Measurements from ENCODE around the gene OSBPL6. TPM values are rescaled to one million over a fixed set of nuclear protein-coding genes. Genes with fewer than 3 reads are reported as not detected.
"Not testable (repeated sequence)": the region's sequence is repeated elsewhere in the genome, so short reads cannot be mapped to it uniquely, and the experiment has no call there.

The OSBPL6 gene
- polyA plus RNA-seq, 1 donor = 4.6 TPM

DNA sequence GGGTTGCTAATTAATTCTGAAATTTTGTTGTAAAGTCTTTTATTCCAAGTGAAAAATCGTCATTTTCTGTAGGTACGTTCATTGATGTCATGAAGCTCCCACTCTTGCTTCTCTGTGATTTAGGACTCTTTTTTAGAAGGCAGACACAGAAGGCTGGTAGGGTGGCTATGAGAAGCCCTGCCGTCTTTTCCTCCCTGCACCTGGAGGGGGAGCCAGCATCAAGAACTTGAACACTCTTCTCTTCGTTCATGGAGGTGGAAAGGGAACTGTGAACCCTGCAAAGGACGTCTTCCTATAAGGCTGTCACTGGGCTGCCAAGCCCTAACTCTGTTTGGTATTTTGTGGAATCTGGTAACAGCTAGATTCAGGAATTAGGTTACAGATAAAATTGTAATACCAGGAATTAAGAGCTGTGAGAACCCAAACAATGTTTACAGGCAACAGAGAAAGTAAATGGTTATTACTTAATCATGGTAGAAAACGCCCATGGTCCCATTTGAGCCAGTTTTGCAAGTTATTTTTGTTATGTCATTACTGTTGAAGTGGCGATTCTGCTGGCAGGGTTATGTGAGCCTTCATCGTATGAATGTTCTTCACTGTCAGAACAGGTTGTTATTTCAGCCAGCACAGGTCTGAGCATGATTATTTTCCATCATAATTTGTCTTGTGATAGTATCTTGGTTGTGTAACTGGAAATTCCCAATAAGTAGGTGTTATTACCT, 112.2 kb downstream of the OSBPL6 start:
- no peak for DNase-seq

DNA sequence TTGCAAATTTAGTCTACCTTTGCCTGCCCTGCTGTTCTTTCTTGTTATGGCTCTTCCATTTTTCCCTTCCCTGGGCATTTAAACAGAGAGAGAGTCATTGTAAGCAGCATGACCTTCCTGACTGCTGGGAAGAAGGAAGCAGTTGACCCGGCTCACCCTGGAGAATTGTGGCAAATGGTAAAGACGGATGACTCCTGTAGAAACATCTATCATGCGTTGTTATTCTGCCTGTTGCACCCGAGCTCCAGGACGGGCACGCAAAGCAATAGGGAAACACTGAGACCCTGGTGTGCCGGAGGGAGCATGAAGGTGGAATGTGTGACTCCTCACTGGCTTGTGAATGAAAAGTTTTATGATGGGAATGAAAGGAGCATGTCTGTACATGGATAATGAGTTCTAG, 113.3 kb downstream of the OSBPL6 start:
- DNase-seq = no peak

DNA sequence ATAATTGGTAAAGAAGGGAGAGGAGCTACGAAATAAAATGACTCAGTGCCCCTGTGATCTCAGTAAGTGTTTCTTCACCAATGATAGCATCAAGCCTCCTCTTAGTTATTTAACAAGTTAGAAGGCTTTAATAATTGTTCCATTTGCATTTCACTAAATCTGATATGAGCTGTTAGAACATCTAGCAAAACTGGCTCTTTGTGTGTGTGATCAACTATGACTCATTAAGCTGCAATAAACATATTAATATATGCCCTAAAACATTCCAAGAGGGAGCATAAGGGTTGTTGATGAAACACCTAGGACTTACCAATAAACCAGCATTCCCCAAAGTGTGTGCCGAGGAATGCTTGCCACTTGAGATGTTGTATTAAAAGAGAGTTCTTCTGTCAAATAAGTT, 115.2 kb downstream of the OSBPL6 start:
- no peak for DNase-seq

DNA sequence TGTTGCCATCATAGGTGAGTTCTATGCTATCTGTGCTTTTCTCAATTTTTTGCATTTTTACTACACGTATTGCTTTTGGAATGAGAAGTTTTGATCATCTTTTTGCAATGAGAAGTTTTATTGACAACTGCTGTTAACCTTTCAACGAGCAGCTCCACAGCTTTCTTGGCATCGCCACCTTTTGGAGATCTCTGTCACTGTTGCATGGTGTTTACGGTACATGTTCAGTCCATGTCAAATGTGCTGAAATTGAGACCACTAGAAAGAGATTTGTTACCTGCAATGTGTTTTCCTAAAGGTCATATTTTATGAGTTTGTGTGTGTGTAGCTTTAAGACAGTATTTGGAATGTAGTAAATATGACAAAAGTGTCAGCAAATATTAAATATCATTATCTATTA, 120.8 kb downstream of the OSBPL6 start:
- DNase-seq = no peak

DNA sequence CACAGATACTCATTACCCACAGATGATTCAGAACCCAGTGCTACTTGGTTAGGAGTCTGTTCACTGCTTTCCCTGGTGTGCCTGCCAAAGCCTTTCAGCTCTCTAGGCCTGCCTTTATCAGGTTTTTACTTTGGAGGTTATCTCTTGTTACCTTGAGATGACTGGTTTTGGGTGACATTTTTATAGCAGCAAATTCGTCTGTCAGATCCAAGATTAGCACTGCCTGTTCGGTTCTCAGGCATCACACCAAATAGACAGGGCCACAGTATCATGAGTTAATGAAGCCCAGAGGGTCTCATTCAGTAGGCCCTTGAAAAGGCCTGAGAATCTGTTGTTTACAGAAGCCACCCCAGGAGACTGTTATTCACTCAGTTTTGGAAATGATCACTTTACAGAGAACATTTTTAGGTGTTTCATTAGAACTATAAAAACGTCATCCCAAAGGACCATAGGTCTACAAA, 121.2 kb downstream of the OSBPL6 start:
- DNase-seq = no peak

DNA sequence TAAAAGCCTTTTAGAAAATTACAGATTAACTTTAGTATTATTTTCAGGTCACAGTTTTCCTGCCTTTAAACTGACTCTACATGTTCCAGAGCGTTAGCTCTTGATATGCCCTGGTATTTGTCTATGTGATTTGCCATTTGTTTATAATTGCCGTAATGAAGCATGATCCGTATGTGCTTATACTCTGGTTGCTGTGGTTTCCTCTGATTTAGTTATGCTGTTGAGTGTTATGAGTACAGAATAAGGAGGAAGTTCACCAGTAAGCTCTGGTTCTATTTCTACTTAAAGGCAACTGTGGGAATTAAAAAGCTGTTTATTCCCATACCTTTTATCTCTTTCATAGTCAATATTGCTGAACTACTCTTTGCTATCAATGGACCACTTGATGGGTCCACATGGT, 123.5 kb downstream of the OSBPL6 start:
- DNase-seq = no peak

DNA sequence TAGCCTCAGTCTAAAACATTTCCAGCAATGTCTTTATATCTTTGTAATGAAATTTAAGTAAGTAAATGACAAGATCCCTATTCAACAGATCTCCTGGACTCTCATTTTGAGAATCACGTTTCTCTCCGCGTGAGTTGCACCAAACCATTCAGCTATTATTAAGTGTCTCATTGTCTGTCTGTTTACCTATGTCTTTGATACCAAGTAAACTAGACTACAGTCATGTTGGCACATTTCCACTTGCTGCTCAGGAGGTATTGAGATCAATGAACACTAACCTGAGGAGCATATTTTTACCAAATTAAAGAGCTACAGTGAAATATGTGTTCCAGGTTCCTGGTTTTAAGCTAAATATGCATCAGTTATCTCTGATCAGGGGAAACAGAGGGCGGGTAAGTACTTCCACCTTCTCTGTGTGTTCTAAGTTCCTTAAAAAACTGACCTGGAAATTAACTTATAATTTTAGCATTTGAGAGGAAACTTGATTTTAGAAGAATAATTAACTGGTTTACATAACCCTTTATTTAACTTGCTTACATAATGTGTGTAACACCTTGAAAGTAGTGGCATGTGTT, 125.8 kb downstream of the OSBPL6 start:
- DNase-seq = no peak

DNA sequence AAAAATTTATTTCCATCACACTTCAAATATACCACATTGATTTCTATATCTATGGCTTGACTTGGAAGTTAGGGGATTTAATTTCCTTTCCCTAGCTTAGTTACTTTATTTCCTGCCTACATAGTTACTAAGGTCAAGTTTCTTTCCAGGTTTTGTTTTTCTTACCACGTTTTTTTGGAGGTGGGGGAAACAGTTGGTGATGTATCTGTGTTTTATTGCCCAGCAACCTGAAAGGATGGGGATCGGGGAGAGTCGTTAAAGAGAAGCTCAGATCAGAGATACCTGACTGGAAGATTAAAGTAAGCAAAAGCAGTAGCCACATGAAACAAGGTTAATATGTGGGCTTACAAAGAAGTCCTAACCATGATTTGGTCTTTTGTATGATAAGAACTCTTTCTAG, 127.8 kb downstream of the OSBPL6 start:
- DNase-seq = no peak

DNA sequence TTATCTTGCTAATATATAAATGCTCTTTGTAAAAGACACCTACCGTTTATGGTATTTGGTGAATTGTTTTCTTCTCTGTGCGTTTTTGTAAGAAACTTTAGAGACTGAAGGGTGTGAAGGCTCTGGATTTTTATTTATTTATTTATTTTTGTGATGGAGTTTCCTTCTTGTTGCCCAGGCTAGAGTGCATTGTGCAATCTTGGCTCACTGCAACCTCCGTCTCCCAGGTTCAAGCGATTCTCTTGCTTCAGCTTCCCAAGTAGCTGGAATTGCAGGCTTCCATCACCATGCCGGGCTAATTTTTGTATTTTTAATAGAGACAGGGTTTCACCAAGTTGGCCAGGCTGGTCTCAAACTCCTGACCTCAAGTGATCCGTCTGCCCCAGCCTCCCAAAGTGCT, 129.0 kb downstream of the OSBPL6 start:
- not testable (repeated sequence) for DNase-seq

DNA sequence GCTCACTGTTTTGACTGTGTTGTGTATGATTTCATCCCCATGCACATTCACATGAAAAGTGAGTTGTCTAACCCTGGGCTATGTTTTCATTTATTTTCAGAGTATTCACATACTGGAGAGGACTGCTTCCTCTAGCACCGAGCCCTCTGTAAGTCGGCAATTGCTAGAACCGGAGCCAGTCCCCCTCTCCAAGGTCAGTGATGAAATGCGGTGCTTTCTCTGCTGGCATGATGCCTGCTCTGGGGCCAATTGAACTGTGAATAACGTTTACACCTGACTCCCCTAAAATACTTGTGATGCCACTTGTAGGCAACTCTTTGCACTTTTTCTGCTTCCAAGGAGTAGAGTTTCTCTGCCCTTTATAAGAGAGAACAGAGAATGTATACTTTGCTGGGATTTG, 129.8 kb downstream of the OSBPL6 start:
- no peak for DNase-seq

DNA sequence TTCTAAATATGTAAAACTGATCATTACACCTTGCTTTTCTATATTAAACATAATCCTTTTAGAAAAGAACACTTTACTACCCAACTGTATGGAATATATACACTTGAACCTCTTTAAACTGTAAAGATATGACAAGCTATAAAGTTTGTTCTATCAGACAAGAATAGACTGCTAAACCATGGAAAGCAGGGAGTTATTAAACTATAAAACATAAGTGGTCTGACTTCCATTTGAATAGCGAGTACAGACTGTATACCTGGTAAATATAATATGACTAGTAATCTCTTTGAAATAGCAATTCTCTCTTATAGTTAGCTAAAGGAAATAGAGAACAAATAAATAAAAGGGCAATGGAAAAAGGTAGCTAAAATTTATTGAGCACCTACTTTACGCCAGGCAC, 131.0 kb downstream of the OSBPL6 start:
- no peak for DNase-seq

DNA sequence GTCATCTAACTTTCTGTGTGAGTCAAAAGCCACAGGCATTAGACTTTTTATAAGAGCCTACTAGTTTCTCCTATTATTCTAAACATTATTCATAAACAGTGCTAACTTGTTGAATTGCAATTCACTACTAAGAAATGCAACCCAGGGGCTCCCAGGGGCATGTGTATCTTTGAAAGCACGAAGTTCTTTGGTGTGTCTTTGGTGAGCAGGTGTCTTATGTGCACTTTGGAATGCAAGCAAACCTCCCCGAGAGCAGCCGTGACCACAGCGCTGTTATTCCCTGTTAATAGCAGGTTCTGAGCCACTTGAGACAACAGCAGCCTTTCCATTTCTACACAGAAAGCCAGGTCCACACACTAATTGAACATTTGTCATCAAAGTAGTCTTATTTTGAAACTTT, 133.2 kb downstream of the OSBPL6 start:
- DNase-seq = no peak

DNA sequence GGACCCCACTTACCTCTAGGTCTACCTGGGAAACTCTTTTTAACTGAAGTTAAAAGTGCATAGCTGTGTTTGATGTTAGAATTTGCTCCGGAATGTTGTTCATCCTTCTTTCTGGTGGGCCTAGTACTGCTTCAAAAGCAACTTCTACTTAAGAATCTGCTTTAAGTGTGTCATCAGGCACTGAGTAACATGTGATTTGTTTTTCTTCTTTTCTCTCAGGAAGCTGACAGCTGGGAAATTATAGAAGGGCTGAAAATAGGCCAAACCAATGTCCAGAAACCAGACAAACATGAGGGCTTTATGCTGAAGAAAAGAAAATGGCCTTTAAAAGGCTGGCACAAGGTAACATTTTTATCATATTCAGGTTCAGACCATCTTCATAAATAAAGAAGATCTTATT, 133.7 kb downstream of the OSBPL6 start:
- no peak for DNase-seq

DNA sequence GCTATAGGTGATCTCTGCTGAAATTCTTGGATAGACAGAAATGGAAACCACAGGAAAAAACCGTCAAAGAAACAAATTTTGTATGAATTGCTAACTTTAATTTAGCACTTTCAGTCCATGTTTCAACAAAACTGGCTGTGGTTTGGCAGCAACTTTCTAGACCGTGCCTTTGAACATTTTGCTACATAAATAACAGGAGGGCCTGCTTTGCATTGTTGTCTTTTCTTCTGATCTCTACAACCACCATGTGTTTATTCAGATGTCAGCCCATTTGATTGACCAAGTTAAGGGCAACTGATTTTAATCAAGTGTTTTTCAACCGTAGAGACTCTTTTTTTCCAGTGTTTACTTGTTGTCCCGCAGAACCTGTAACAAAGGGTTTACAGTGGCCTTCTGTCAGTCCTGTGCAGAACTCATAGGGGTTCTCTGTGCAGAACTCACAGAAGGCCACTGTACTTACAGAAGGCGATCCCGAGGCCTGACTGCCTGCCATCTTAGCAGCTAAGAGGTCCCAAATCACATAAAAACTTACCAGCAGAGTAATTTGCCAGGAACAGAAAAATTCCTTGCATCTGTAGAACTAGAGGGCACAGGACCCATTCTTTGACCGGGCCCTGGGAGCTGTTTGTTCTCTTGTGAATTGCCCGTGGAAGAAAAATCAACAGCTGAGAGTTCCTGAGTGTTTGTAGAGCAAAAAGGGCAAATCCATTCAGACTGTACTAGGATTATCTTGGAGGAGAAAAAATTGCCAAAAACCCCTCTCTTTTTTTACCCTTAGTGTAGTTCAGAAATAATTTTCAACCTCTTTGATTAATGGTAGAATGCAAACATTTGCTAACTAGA, 136.1 kb downstream of the OSBPL6 start:
- DNase-seq = no peak

DNA sequence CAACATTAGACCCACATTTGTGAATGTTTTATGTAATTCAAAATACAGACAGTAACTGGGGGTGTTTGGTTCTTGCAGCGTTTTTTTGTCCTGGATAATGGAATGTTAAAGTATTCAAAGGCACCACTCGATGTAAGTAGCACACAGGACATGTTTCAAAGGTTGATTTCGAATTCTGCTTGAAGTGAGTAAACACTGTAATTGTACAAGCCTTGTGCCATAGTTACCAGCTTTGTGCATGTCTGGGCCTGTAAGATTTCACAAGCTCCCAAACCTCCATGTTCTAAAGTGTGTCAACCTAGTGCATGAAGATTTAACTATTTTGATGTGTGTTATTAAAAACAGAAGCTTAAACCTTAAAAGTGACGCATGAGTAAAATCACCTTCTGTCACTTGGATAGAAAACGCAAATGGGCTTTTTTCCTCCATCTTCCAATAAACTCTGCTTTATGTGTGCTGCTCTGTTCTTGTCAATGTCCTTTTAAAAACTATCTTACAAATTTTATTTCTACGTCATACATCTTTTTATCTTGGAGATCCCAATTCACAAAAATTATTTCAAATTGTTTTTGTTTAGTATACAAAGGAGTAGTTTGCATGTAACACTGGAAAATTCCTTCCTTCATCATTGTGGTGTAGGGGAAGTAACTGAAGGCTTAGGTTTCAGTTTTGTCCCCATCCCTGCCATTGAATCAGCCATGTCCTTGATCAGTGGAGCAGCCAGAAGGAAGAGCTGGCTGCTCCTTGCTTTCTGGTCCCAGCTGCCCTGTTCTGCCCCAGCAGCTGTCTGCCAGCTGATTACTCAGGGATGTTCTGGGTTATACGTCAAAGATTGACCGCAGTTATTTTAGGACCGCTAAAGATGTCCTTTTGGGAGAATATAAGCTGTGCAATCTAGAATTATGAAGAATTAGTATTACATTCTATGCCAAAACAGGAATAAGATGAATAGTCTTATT, 137.4 kb downstream of the OSBPL6 start:
- no peak for DNase-seq

DNA sequence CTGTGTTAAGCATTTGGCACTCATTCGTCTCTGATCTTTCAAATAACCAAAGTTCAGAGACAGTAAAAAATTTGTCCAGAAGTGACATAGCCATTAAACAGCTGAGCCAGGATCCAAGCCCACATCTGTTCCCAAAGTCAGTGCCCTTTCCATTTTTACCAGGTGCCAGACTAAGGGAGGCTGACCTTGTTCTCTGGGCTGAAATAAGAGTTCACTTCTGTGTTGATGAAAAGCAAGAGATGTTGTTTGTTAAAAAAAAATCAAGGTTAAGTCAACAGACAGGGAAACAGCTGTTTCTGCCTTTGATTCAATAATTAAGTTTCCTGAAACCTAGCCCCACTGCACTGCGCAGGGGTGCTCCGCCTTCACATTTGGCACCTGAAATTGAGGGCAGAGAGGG, 139.5 kb downstream of the OSBPL6 start:
- no peak for DNase-seq

DNA sequence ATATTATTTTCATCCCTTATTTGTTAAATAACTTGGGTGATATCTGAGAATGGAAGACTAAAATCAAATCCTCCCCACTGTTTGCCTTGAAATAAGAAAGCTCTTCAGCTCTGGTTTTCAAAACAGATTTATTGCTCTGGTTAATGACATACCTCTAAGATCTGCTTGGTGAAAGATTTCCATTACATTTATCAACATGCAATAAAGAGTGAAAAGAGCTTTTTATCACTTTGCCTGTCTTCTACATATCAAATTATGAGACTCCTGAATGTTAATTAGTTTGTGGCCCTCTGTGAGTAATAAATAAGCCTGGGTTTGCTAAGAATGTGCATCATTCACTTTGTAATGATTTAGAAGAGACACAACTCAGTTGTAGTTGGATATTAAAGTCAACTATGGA, 140.9 kb downstream of the OSBPL6 start:
- DNase-seq = no peak

DNA sequence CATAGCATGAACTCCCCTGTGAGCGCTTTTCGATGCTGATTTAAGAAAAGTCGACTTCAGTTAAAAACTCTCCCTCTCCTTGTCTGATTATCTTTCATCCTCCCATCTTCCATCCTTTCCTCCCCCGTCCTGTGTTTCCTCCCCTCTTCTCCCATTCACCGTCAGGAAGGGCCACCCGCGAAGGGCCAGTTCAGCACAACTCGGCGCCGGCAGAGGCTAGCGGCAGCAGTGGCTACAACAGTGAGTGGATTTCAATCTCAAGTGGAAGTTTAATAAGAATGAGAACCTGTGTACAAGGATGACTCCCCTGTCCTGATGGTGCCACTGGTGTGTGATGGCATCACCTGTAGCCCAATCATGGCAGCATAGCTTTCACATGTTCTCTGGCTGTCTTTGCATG, 149.8 kb downstream of the OSBPL6 start:
- no peak for DNase-seq

DNA sequence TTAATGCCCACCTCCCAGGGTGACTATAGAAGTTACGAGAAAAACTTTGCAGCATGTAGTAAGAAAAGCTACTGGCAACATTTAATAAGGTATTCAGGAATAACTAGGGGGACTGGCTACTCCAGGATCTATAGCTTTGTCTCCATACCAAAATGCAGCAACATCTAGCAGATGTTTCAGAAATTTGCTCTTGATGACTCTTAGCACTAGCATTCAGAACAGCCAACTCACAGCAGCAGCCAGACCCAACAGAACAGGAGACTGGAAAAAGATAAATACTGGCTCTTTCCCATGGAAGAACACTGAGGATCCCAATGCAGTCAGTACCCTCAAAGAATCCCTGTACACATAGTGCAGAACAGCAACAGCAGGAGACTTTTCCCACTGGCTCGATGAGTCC, 151.6 kb downstream of the OSBPL6 start:
- DNase-seq = no peak

DNA sequence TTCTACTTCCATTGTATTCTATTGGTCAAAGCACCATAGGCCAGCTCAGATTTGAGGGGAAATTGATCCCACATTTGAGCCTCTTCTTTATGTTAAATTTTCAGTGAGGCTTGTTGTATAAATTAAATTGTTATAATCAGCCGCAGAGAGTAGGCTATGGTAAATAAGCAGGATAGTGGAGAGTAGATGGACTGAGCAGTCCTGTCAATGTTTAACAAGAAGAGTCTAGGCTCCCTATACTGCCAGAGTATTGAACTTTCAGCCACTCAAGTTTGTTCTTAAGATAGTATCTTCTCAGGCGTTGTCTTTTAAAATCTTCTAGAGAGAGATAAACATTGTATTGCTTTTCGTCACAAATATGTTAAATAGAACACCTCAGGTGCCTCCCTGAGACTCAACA, 155.7 kb downstream of the OSBPL6 start:
- no peak for DNase-seq

DNA sequence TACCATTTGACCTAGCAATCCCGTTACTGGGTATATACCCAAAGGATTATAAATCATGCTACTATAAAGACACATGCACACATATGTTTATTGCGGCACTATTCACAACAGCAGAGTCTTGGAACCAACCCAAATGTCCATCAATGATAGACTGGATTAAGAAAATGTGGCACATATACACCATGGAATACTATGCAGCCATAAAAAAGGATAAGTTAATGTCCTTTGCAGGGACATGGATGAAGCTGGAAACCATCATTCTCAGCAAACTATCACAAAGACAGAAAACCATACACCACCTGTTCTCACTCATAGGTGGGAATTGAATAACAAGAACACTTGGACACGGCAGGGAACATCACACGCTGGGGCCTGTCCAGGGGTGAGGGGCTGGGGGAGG, 163.4 kb downstream of the OSBPL6 start:
- DNase-seq = not testable (repeated sequence)

DNA sequence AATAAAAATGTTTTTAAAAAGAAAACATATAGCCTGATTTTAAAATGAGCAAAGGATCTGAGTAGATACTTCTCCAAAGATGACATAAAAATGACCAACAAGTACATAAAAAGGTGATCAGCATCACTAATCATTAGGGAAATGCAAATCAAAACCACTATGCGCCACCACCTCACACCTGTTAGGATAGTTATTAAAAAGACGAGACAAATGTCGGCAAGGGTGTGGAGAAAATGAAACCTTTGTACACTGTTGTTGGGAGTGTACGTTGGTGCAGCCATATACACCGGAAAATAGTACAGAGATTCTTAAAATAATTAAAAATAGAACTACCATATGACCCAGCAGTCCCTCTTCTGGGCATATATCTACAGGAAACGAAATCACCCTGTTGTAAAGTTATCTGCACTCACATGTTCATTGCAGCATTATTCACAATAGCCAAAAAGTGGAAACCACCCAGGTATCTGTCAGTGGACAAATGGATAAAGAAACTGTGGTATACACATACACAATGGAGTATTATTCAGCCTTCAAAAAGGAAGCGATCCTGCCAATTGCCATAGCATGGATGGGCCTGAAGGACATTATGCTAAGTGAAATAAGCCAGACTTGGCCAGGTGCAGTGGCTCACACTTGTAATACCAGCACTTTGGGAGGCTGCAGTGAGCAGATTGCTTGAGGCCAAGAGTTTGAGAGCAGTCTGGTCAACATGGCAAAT, 165.0 kb downstream of the OSBPL6 start:
- no peak for DNase-seq
